ENCODE measurements around the gene NOL6.

NOL6 gene

GRCh38 chr9:33435821-33436277 is 37.9 kb downstream of the NOL6 start:
- DNase-seq (ENCODE audit: low read depth), result peak; percentile 44
- TF ChIP-seq CTCF (conservative IDR thresholded peaks at IDR 0.05; ENCODE audit: low read length), result no peak

GRCh38 chr9:33434317-33435105 is 39.2 kb downstream of the NOL6 start:
- no peak for DNase-seq (ENCODE audit: low read depth)
- no peak overlapping the region for H3K4me3 ChIP-seq (ENCODE audit: low read length)
- TF ChIP-seq CTCF (conservative IDR thresholded peaks at IDR 0.05; ENCODE audit: low read length), result no peak

More at GRCh38 chr9:33435821-33436277, 37.9 kb downstream of the NOL6 start:
- no peak overlapping the region for H3K4me3 ChIP-seq (ENCODE audit: low read length)

- no peak for DNase-seq (ENCODE audit: low read depth)
- TF ChIP-seq CTCF (conservative IDR thresholded peaks at IDR 0.05; ENCODE audit: low read length), result no peak
- H3K4me3 ChIP-seq (ENCODE audit: low read length), result no peak overlapping the region
These were observed 39.9 kb downstream of the NOL6 start for GRCh38 chr9:33433871-33434270.

GRCh38 chr9:33431420-33431819 is 42.3 kb downstream of the NOL6 start:
- TF ChIP-seq CTCF (conservative IDR thresholded peaks at IDR 0.05; ENCODE audit: low read length), result no peak
- DNase-seq (ENCODE audit: low read depth), result peak; percentile 8
- no peak overlapping the region for H3K4me3 ChIP-seq (ENCODE audit: low read length)

- no peak overlapping the region for H3K4me3 ChIP-seq (ENCODE audit: low read length)
- no peak for TF ChIP-seq CTCF (conservative IDR thresholded peaks at IDR 0.05; ENCODE audit: low read length)
- peak; percentile 35 for DNase-seq (ENCODE audit: low read depth)
These were observed 42.8 kb downstream of the NOL6 start for GRCh38 chr9:33430942-33431341.

- H3K4me3 ChIP-seq (ENCODE audit: low read length), result no peak overlapping the region
- DNase-seq (ENCODE audit: low read depth), result no peak
- TF ChIP-seq CTCF (conservative IDR thresholded peaks at IDR 0.05; ENCODE audit: low read length), result no peak
These were observed 44.3 kb downstream of the NOL6 start for GRCh38 chr9:33429256-33429985.

All from AG10803 (cell line).